Measurements from ENCODE around the gene THNSL1.

The THNSL1 gene

GRCh38 chr10:25018703-25019102 is 2.3 kb downstream of the THNSL1 start:
- no peak overlapping the region for H3K27ac ChIP-seq
- TF ChIP-seq, protein P1, sequence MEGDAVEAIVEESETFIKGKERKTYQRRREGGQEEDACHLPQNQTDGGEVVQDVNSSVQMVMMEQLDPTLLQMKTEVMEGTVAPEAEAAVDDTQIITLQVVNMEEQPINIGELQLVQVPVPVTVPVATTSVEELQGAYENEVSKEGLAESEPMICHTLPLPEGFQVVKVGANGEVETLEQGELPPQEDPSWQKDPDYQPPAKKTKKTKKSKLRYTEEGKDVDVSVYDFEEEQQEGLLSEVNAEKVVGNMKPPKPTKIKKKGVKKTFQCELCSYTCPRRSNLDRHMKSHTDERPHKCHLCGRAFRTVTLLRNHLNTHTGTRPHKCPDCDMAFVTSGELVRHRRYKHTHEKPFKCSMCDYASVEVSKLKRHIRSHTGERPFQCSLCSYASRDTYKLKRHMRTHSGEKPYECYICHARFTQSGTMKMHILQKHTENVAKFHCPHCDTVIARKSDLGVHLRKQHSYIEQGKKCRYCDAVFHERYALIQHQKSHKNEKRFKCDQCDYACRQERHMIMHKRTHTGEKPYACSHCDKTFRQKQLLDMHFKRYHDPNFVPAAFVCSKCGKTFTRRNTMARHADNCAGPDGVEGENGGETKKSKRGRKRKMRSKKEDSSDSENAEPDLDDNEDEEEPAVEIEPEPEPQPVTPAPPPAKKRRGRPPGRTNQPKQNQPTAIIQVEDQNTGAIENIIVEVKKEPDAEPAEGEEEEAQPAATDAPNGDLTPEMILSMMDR (IDR thresholded peaks at IDR 0.05; ENCODE audit: low read depth, low read length, missing control alignments) = no peak
- DNase-seq = no peak
- no peaks in the 10 kb centered on the region for H3K27me3 ChIP-seq (replicated peaks)
- H3K4me3 ChIP-seq (ENCODE audit: low read depth, low read length) = no peak overlapping the region
- in situ Hi-C loops (cut with HindIII; ENCODE audit: low pct_ligation_motif_present, low sequenced_read_pairs) = no loop called here
- H3K36me3 ChIP-seq (replicated peaks) = no peaks in the 10 kb centered on the region

GRCh38 chr10:25023278-25023677 is 6.9 kb downstream of the THNSL1 start:
- peak; percentile 73 for DNase-seq
- TF ChIP-seq, protein P1 (IDR thresholded peaks at IDR 0.05; ENCODE audit: low read depth, low read length, missing control alignments) = no peak
- H3K27me3 ChIP-seq (replicated peaks) = no peaks in the 10 kb centered on the region
- in situ Hi-C loops (cut with HindIII; ENCODE audit: low pct_ligation_motif_present, low sequenced_read_pairs) = no loop called here
- no peak overlapping the region for H3K27ac ChIP-seq
- H3K4me3 ChIP-seq (ENCODE audit: low read depth, low read length) = no peak overlapping the region
- H3K36me3 ChIP-seq (replicated peaks) = no peaks in the 10 kb centered on the region

DNA sequence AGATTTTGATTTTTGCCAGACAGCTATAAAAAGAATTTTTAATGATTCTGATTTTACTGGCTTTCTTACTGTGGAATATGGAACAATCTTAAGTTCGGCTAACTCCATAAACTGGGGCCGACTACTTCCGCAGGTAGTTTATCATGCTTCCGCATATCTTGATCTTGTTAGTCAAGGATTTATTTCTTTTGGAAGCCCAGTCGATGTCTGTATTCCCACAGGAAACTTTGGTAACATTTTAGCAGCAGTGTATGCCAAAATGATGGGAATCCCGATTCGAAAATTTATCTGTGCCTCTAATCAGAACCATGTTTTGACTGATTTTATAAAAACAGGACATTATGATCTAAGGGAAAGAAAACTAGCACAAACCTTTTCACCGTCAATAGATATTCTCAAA is 8.1 kb downstream of the THNSL1 start:
- Histone ChIP-seq H3K4me3 (ENCODE audit: low read depth, low read length) (no peak overlapping the region), H3K36me3 (replicated peaks) (no peaks in the 10 kb centered on the region), H3K27me3 (replicated peaks) (no peaks in the 10 kb centered on the region), H3K27ac (no peak overlapping the region)
- TF ChIP-seq, protein P1 (IDR thresholded peaks at IDR 0.05; ENCODE audit: low read depth, low read length, missing control alignments) = no peak
- no peak for DNase-seq
- in situ Hi-C loops (cut with HindIII; ENCODE audit: low pct_ligation_motif_present, low sequenced_read_pairs) = no loop called here

DNA sequence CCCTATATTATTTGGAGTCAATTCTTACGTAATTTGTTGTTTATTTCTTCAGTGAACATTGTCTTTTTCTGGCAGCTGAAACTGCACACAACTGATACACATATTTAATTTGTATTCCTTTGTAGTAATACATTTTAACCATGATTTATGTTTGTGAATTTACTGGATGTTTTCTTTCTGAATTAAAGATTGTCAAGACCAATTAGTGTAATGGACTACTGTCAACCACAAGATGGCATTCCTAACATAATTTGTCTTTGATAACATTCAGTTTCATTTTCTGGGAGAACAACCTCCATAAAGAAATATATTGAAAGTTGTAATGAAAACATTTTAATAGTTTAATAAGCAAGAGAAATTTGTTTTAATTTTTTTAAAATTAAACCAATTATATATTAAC is 10.1 kb downstream of the THNSL1 start:
- in situ Hi-C loops (cut with HindIII; ENCODE audit: low pct_ligation_motif_present, low sequenced_read_pairs) = no loop called here

DNA sequence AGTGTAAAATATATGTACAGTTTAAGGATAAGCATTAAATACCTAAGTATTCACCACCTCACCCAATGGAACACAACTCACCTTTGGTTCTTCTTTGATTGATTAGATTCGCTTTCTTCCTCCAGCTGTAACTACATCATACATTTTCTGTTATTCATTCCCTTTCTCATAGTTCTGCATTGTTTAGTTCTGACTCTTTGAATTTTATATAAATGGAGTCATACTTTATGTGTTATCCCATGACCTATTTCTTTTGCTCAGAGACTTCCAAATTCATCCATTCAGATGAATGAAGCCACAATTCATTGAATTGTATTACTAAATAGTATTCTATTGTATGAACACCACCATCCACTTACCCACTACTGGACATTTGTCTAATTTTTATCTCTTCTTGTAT is 12.3 kb downstream of the THNSL1 start:
- TF ChIP-seq, protein P1 (IDR thresholded peaks at IDR 0.05; ENCODE audit: low read depth, low read length, missing control alignments) = no peak
- DNase-seq = no peak
- in situ Hi-C loops (cut with HindIII; ENCODE audit: low pct_ligation_motif_present, low sequenced_read_pairs) = no loop called here
- no peaks in the 10 kb centered on the region for H3K36me3 ChIP-seq (replicated peaks)
- no peak overlapping the region for H3K4me3 ChIP-seq (ENCODE audit: low read depth, low read length)
- no peak overlapping the region for H3K27ac ChIP-seq
- H3K27me3 ChIP-seq (replicated peaks) = no peaks in the 10 kb centered on the region

More for the DNA sequence above, 10.1 kb downstream of the THNSL1 start:
- no peak overlapping the region for H3K4me3 ChIP-seq (ENCODE audit: low read depth, low read length)
- no peak for DNase-seq
- H3K27ac ChIP-seq = no peak overlapping the region
- no peaks in the 10 kb centered on the region for H3K36me3 ChIP-seq (replicated peaks)
- TF ChIP-seq, protein P1 (IDR thresholded peaks at IDR 0.05; ENCODE audit: low read depth, low read length, missing control alignments) = no peak
- H3K27me3 ChIP-seq (replicated peaks) = no peaks in the 10 kb centered on the region

GRCh38 chr10:25029519-25029918 is 13.1 kb downstream of the THNSL1 start:
- Histone ChIP-seq H3K36me3 (replicated peaks) (no peaks in the 10 kb centered on the region), H3K27ac (no peak overlapping the region), H3K27me3 (replicated peaks) (no peaks in the 10 kb centered on the region), H3K4me3 (ENCODE audit: low read depth, low read length) (no peak overlapping the region)
- no peak for DNase-seq
- TF ChIP-seq, protein P1 (IDR thresholded peaks at IDR 0.05; ENCODE audit: low read depth, low read length, missing control alignments) = no peak
- in situ Hi-C loops (cut with HindIII; ENCODE audit: low pct_ligation_motif_present, low sequenced_read_pairs) = no loop called here

Measured in brain microvascular endothelial cell (primary cell).